GM19238 (cell line): ENCODE data around the gene DMAC2L.

Experiments
- DNase-seq: peaks from one replicate; pipeline ENCODE4 v3.0.0; 2011; ENCODE audit warnings: low spot score; ENCODE audit not compliant: insufficient read length

Gene DMAC2L

DNA sequence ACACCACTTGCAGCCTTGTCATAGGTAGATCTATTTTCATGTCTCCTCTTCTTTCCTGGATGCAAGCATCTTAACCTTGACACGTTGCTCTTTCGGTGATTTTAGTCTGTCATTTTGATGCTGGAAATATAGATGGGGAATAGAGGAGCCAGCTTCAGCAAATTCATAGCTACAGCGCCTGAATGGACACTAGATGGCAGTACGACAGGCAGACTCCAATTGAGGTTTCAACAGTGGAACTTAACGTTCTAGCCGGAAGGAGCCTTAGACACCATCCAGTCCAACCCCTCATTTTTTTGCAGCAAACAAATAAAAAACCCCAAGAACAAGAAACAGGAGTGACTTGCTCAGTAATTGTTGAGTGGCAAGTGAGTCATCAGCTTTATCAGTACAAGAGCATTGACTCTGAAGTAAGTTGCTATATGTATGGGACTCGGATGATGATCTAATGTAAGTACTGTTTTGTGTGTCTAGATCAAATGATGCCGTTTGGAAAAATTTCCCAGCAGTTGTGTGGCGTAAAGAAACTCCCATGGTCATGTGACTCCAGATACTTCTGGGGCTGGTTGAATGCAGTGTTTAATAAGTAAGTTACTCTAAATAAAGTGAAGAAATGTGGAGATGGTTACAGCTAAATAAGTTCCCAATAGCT lies 9.0 kb downstream of the DMAC2L start:
- DNase-seq = peak; percentile 36

DNA sequence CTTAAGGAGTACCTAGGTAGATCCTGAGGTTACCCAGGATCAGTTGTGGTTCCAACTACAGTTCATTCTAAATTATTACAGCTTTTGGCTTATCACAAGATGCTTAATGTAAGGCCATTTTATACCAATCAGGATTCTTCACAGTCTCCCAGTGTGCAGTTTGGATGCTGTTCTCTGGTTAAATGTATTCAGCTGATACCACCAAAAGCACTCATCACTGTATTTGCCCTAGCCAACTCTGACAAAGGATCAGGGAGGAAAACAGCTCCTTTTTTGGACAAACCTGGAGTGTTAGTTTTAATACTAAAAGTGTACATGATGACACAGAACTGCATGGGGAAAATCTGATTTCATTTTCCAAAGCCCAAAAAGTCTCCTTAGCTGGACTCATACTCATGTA lies 19.5 kb downstream of the DMAC2L start:
- no peak for DNase-seq

DNA sequence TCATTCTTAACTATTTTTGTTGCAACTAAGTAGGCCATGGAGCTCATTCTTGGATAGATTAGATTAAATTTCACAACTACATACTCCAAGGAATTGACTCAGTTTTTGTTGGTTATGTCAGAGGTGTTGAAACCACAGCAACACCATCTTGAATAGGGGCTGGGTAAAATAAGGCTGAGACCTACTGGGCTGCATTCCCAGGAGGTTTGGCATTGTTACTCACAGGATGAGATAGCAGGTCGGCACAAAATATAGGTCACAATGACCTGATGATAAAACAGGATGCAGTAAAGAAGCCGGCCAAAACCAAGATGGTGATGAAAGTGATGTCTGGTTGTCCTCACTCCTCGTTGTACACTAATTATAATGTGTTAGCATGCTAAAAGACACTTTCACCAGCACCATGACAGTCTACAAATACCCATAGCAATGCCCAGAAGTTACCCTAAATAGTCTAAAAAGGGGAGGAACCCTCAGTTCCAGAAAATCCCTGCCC lies 20.9 kb downstream of the DMAC2L start:
- no peak for DNase-seq

DNA sequence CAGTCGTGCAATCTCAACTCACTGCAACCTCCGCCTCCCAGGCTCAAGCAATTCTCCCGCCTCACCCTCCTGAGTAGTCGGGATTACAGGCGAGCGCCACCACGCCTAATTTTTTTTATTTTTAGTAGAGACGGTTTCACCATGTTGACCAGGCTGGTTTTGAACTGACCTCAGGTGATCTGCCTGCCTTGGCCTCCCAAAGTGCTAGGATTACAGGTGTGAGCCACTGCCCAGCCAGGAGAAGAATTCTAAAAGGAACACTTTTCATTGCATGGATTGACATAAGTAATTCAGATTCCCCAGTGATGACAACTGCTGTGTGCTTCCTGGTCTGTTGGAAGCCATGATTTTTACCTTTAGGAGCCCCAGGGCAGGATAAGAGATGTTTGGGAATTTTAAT lies 22.1 kb downstream of the DMAC2L start:
- DNase-seq = no peak

DNA sequence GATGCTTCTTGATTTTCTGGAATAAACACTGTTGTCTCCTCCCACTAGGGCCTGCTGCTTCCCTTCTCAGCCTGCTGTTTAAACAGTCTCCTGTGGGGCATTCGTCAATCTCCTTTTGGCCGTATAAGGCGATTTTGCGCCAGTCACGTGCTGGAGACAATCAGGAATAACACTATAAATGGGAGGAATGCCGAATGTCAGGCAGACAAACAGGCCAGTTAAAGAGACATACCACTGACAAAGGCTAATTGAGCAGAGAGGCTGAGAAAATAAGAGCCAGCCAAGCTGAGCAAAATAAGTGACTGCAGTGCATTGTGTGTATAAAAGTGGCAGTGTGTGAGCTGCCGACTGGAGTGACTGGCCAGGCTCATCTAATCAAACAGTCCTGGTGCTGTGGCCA lies 23.3 kb downstream of the DMAC2L start:
- no peak for DNase-seq

DNA sequence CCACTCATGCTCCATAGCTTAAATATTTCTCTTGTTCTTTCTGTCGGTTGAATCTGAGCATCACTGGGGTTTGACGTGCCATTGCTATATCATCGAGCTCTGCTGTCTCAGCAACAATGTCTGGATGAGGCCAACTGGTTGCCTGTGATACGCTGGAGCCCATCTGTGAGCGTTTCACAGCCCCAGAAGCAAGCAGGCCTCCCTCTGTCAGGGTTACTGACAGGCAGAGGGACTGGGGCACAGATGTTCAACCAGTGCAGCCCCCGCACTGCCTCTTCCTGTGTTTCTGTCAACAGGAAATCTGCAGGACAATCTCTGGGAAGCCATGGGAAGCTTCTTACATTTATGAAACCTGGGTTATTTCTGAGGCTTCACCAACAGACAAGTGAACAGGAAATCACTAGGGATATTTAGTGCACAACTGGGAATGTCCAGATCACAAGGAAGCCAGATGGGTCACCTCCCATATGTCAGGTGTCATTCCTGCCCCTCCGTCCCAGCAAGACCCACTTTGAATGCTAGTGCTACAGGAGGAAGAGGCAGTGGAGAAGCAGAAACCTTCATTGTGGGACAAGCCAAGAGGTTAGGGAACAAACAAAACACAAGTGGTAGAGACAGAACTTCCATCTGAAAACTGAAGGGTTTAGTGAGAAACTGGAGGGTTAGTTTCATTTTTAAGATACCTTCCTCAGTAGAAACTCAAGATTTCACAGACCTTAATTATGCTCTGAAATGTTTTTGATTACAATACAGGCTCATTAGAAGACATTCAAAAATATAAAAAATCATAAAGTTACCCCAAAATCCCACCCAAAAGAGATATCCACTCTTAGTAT lies 24.1 kb downstream of the DMAC2L start:
- no peak for DNase-seq

DNA sequence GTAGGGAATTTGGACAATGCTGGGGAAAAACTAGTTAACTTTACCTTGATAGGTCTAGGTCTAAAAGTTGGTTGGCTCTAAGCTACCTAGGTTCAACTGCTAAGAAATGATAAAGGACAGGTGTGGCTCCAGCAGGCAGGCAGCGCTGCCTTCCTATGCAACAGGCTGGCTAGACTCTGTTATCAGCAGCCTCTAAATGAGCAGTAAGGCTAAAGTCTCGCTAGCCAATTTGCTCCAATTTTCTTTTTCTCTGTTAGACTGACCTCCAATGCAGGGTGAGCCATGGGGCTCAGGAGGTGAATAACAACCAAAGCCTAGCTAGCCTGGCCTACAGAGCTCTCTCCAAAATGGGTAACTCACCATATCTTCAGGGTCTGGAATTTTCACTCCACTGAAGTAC lies 26.5 kb downstream of the DMAC2L start:
- no peak for DNase-seq

DNA sequence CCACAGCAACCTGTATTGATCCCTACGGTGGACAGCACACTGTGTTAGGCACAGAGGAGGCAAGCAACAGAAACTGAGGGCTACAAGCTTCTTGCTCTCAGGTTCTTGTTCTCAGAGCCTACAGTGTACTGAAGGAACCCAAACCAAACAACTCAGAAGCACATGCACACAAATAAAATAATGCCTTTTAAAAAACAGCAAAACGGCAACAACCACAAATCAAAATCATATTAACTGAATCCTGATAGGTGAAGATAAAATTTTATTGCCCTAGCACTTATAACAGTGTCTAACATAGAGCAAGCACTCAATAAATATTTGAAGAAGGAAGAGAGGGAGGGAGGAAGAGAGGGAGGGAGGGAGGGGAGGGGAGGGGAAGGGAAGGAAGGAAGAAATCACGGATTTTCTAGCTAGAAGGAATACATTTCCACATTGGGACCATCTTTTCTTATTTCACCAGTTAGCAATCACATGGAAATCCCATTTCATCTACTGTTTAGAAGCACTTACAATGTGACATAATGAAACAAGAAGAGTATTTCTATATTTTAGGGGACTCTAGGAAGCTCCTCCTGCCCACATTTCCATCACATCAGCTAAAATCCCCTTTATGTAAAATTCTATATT lies 27.2 kb downstream of the DMAC2L start:
- no peak for DNase-seq

DNA sequence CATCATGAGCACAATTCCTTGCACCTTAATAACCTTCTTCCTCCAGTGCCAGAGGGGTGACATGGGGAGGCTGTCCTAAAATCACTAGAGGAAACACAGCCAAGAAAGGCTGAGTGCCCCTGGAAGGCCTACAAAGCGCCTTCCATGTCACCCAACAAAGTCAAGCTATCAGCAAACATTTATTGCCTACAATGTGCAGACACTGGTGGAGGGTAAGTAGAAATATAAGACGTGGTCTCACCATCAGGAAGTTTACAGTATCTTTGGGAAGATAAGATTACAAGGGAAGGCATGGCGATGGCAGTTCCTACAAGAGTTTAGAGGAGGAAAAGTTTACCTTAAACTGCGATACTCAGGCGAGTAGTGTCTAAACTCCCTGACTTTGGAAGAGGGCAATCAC lies 27.9 kb downstream of the DMAC2L start:
- no peak for DNase-seq

DNA sequence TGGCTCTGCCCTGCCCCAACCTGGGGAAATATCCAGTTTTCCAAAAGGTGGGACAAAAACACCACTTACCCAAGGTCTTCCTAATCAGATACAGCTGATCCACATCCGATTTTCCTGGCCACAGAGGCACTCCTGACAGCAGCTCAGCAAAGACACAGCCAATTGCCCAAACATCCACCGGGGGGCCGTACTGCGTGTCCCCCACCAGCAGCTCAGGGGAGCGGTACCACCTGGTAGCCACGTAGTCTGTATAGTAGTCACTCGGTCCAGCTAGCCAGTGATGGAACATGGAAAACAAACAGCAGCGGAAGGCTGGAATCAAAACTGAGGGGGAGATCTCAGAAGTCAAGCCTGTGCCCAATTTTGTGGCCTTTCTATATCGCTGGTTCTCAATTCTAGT lies 28.8 kb downstream of the DMAC2L start:
- DNase-seq = no peak

DNA sequence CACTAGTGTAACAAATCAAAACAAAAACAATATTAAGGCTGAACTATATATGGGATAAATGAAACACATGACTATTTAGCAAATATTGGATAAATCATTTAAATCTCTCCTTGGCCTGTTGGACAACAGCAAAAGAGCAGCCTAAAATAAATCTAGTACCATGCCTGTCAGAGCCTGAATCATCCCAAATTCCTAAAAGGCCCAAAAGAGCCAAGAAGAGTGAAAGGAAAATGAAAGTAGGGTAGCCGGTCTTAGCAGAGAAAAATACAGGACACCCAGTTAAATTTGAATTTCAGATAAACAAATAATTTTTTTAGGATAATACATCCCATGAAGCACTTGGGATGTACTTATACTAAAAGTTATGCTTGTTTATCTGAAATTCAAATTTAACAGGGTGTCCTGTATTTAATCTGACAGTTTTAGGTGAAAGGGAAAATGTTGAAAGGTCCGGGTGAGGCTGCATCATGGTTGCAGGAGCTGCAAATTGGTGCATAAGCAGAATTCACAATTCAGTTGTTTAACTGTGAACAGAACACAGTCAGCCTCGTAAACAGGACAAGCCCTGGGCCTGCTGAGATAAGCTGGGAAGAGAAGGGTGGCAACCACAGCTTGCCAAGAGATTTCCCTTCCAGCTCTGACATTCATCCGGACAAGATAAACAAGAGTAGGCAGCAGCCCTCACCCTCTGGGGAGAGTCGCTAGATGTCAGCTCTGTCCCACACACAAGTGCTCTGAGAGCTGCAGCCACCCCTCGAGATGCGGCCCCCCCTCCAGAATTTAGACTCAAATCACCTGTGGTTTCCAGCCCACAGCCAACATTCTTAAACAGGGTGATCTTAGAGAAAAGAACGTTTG lies 30.3 kb downstream of the DMAC2L start:
- peak; percentile 51 for DNase-seq

DNA sequence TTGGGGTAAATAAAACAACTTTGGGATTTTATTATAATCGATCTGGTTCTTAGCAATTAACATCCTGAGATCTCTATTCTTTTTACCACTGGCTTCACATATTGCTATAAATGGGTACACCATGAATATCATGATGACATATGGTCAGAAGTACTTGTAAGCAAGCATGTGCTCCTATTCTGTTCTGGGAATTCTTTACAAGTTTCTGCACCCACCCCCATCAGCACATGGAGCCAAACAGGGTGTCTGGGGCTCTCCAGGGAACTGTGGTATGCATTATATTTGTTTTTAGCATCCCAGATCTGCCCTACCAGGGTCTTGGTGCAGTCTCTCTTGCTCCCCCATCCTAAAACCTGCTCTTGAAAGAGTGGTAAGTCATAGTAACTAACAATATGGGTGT lies 31.3 kb downstream of the DMAC2L start:
- DNase-seq = no peak

DNA sequence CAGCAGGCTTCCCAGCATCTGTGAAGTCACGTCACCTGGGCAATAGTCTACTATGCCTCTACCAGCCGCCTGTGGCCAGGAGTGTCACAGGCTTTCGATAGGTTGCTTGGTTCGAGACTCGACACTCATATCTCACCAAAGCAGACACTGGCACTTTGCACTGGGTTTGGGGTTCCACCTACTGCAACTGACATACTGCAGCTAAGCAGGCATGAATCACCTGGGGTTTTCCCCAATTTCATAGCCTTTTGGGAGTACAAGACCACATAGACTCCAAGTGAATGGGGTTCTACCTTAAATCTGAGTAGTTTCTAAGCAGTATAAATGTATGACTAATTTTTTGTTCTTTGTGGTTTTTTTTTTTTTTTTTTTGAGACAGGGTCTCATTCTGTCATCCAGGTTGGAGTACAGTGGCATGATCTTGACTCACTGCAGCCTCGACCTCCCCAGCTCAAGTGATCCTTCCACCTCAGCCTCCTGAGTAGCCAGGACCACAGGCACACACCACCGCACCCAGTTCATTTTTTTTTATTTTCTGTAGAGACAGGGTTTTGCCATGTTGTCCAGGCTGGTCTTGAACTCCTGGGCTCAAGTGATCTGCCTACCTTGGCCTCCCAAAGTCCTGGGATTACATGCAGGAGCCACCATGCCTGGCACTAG lies 32.1 kb downstream of the DMAC2L start:
- no peak for DNase-seq

DNA sequence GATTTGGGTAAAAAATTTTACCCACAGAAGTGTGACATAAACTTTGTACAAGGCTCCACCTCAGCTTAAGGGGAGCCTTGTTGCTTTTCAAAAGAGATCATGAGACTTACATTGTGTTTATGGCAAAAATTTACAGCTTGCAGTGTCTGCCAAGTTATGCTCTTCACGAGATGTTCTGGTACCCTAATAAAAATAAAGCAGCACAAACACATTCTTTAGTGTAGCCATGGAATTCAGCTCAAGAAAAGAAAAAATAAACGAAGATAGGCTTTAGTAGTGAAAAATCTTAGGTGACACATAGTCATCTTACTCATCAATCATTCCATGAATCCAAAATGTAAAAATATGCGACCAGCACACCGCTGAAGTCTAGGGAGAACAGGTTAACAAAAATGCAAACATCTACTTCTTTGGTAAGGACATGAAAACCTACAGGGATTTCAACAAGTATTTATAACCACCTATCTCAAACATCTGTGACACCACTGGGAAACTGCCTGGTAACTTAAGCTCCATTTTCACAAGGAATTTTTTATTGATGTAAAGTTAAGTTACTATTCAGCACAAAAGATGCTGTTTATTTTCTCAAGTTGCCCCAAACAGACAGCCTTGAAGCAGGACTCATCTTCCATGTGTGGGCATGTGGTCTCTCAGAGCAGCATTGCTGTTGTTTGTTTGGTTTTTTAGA lies 32.9 kb downstream of the DMAC2L start:
- DNase-seq = no peak

DNA sequence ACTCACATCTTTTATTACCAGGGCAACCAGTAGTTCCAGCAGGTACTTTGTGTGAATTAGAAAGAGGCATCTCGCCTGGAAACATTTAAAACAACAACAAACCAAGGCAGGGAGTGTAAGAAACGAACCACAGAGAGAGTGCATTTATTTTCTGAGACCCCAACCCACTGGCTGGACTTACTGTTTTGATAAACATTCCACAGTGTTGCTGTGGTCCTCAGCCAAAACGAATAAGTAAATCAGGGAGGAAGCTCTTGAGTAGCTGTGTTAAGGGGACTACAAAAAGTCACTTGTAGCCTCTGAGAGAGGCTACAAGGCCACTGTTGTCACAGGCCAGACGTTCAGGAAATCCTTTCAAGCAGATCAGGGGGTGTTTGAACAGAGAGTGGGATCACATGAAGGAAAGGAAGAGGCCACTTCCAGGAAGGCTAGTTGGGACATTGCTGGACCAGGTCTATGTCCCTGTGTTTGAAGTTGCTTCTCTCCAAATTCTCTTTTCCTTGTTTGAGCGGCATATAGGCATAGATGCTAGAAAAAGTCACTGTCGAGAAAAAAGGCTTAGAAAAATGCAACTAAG lies 33.8 kb downstream of the DMAC2L start:
- DNase-seq = no peak

DNA sequence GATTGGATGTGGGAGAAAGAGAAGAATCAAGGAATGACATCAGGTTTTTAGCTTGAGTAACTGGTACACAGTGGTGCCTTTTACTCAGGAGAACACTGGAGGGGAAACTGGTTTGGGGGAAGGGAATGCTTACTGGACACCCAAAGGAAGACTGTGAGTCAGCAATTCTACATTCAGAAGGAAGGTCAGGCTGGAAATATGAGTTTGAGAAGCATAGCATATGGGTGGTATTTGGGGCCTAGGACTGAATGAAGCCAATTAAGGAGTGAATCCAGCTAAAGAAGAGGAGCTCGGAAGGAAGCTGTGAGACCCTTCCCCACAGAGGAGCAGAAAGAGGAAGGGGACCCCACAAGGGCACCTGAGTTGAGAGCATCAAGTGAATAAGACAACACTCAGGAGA lies 35.4 kb downstream of the DMAC2L start:
- DNase-seq = no peak

DNA sequence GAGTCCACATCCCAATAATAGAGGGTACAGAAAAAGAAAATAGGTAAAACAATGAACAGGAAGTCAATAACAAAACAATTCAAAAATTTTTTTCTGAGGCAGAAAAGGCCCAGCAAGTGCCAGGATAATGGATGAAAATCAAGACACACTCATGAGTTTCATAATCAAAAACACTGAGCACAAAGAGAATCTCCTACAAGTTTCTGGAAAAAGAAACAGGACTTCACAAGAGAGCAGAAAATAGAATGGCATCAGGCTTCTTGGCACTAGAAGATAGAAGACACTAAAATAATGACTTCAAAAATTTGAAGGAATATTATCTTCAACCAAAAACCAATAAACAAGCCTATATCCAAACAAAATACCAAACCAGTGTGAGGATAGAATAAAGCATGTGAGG lies 36.8 kb downstream of the DMAC2L start:
- no peak for DNase-seq

DNA sequence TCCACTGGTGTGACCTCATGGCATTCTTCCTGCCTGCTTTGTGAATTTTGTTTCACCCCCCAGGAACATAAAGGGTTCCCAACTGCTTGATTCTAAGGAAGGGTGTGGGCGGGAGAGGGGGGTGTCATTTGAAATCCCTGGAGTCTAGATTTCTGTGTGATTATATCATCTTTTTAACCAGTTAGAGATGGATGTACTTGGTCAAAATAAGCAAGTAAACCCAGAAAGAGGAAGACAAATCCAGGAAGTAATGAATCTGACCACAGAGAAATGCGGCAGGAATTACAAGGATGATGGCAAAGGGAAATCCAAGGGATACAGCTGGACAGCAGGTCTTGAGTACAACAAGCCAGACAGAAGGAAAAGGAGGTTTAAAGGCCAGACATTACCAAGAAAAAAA lies 38.9 kb downstream of the DMAC2L start:
- DNase-seq = no peak

DNA sequence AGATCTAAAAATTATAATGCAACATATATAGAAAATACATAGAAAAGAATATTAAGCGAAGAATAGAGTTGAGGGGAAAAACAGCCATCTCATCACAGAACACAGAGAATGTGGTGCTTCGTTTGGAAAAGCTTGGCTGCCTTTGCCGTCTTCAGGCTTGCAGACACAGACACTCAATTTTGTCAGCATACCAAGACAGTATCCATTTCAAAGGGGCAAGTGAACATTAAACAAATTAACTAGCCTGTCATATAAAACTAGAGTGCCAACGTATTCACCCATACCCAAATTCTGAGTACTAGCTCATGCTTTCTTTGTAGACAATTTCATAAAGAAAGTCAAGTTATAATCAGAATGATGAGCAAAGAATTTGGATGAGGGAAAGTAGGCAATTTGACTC lies 40.5 kb downstream of the DMAC2L start:
- no peak for DNase-seq

DNA sequence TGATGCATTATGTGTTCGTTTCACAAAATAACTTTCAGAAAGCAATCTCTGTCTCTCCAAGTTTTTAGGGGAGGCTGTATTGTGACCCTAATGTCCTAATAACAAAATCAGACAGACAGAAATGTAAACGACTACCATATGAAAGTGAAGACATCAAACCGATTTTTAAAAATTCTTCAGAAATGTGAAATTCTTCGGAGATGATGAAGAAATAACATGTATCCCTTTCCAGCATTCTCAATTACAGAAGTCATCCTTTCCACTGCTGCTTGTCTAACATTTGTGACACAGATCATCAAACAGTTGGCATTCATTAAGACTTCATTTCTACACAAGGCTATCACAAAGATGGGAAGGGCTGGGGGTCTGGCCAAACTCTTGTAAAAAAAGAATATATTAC lies 41.0 kb downstream of the DMAC2L start:
- no peak for DNase-seq
